ENCODE data around the gene KIF19. TPM values are rescaled to one million over a fixed set of nuclear protein-coding genes. Genes with fewer than 3 reads are reported as not detected.
A peak's percentile ranks its signal among the peaks of the same experiment; 100 is the strongest.

The KIF19 gene
- polyA plus RNA-seq, 1 donor (not counting 4 experiments of a cell fraction or from before 2014, with no cell fraction given) = not detected

- H2AFZ ChIP-seq (ENCODE audit: control insufficient read depth, low read length) = no peak overlapping the region
- H3K27me3 ChIP-seq (ENCODE audit: control insufficient read depth, extremely low read depth, insufficient read depth, low read length) = no peaks in the 10 kb centered on the region
- no peaks in the 10 kb centered on the region for H3K36me3 ChIP-seq (ENCODE audit: control insufficient read depth in 2 of 2, extremely low read depth in 1 of 2, insufficient read depth in 2 of 2, low read length in 2 of 2)
- H3K9me1 ChIP-seq (ENCODE audit: control insufficient read depth, extremely low read depth, insufficient read depth, low read length) = no peaks in the 10 kb centered on the region
- no peak for DNase-seq (ENCODE audit: low read depth, low spot score)
- no peaks in the 10 kb centered on the region for H3K9me3 ChIP-seq (ENCODE audit: control insufficient read depth, low read depth, low read length)
- no peaks in the 10 kb centered on the region for H3K79me2 ChIP-seq (ENCODE audit: control insufficient read depth, insufficient read depth, low read length)
- dilution Hi-C loops (cut with MboI; ENCODE audit: extremely low pct_ligation_motif_present, low sequenced_read_pairs) = no loop called here
- H3K4me1 ChIP-seq (ENCODE audit: control insufficient read depth, extremely low read depth, insufficient read depth, low read length) = peaks cover 23% of the 10 kb centered on the region
- no peak overlapping the region for H3K4me2 ChIP-seq (ENCODE audit: control insufficient read depth, extremely low read depth, insufficient read depth, low read depth, low read length)
- no peak overlapping the region for H3K9ac ChIP-seq (ENCODE audit: control insufficient read depth, extremely low read depth, insufficient read depth, low read length)
- TF ChIP-seq, protein P1, sequence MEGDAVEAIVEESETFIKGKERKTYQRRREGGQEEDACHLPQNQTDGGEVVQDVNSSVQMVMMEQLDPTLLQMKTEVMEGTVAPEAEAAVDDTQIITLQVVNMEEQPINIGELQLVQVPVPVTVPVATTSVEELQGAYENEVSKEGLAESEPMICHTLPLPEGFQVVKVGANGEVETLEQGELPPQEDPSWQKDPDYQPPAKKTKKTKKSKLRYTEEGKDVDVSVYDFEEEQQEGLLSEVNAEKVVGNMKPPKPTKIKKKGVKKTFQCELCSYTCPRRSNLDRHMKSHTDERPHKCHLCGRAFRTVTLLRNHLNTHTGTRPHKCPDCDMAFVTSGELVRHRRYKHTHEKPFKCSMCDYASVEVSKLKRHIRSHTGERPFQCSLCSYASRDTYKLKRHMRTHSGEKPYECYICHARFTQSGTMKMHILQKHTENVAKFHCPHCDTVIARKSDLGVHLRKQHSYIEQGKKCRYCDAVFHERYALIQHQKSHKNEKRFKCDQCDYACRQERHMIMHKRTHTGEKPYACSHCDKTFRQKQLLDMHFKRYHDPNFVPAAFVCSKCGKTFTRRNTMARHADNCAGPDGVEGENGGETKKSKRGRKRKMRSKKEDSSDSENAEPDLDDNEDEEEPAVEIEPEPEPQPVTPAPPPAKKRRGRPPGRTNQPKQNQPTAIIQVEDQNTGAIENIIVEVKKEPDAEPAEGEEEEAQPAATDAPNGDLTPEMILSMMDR (optimal IDR thresholded peaks at IDR 0.05 in 1 of 3, IDR thresholded peaks at IDR 0.05 in 1 of 3, conservative IDR thresholded peaks at IDR 0.05 in 1 of 3; ENCODE audit: extremely low read depth in 1 of 3, insufficient read depth in 2 of 3, low read length in 3 of 3) = no peak
- no peak for TF ChIP-seq EZH2 (IDR thresholded peaks at IDR 0.05; ENCODE audit: low read length)
- no peak overlapping the region for H3K27ac ChIP-seq (ENCODE audit: control insufficient read depth, insufficient read depth, low read length)
- FAIRE-seq = no peak
- H4K20me1 ChIP-seq (ENCODE audit: control insufficient read depth, extremely low read depth, insufficient read depth, low read length) = no peaks in the 10 kb centered on the region
- H3K4me3 ChIP-seq (ENCODE audit: control insufficient read depth in 2 of 3, extremely low read depth in 1 of 3, insufficient read depth in 2 of 3, low read depth in 1 of 3, low read length in 3 of 3) = no peak overlapping the region
Measured at GRCh38 chr17:74292495-74292894, 33.5 kb upstream of the KIF19 start.

DNA sequence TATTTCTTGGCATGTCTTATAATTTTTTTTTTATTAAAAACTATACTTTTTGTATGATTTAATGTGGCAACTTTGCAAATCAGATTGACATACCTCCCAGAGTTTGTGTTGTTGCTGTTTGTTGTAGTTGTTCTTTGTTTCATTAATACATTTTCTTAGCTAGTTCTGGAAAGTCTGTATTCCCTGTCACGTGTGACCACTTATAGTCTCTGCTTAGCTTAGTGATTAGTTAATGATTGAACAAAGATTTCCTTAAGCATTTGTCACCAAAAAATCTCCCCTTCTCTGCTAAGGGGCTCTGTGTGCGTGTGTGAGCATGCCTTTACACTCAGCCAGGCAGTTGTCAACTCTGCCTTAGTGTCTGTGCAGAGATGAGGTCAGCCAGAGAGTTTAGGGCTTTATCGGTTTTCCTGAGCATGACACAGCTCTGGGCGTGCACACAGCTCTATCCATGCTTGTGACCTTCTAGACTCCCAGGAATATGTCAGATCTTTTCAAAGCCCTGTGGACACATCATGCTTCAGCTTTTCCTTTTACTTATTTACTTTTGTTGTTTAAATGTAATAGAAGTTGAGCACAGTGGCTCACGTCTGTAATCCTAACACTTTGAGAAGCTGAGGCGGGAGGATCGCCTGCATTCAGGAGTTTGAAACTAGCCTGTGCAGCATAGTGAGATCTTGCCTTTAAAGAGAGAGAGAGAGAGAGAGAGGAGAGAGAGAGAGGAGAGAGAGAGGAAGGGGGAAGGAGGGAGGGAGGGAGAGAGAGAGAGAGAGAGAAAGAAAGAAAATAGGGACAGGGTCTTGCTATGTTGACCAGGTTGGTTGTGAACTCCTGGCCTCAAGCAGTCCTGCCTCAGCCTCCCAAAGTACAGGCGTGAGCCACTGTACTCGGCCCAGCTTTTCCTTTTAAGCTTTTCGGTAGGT lies 30.1 kb upstream of the KIF19 start:
- no peak overlapping the region for H3K4me3 ChIP-seq (ENCODE audit: control insufficient read depth in 2 of 3, extremely low read depth in 1 of 3, insufficient read depth in 2 of 3, low read depth in 1 of 3, low read length in 3 of 3)
- no peak for TF ChIP-seq EZH2 (IDR thresholded peaks at IDR 0.05; ENCODE audit: low read length)
- TF ChIP-seq, protein P1 (optimal IDR thresholded peaks at IDR 0.05 in 1 of 3, IDR thresholded peaks at IDR 0.05 in 1 of 3, conservative IDR thresholded peaks at IDR 0.05 in 1 of 3; ENCODE audit: extremely low read depth in 1 of 3, insufficient read depth in 2 of 3, low read length in 3 of 3) = no peak
- H3K79me2 ChIP-seq (ENCODE audit: control insufficient read depth, insufficient read depth, low read length) = no peaks in the 10 kb centered on the region
- FAIRE-seq = peak; percentile 17
- H3K4me1 ChIP-seq (ENCODE audit: control insufficient read depth, extremely low read depth, insufficient read depth, low read length) = peaks cover 17% of the 10 kb centered on the region
- H3K9me1 ChIP-seq (ENCODE audit: control insufficient read depth, extremely low read depth, insufficient read depth, low read length) = no peaks in the 10 kb centered on the region
- DNase-seq (ENCODE audit: low read depth, low spot score) = no peak
- no peaks in the 10 kb centered on the region for H3K36me3 ChIP-seq (ENCODE audit: control insufficient read depth in 2 of 2, extremely low read depth in 1 of 2, insufficient read depth in 2 of 2, low read length in 2 of 2)
- H3K9ac ChIP-seq (ENCODE audit: control insufficient read depth, extremely low read depth, insufficient read depth, low read length) = no peak overlapping the region
- no peak overlapping the region for H3K27ac ChIP-seq (ENCODE audit: control insufficient read depth, insufficient read depth, low read length)
- H3K4me2 ChIP-seq (ENCODE audit: control insufficient read depth, extremely low read depth, insufficient read depth, low read depth, low read length) = peak overlapping the region; percentile 9
- H3K9me3 ChIP-seq (ENCODE audit: control insufficient read depth, low read depth, low read length) = no peaks in the 10 kb centered on the region
- dilution Hi-C loops (cut with MboI; ENCODE audit: extremely low pct_ligation_motif_present, low sequenced_read_pairs) = no loop called here
- H2AFZ ChIP-seq (ENCODE audit: control insufficient read depth, low read length) = no peak overlapping the region
- H3K27me3 ChIP-seq (ENCODE audit: control insufficient read depth, extremely low read depth, insufficient read depth, low read length) = no peaks in the 10 kb centered on the region
- H4K20me1 ChIP-seq (ENCODE audit: control insufficient read depth, extremely low read depth, insufficient read depth, low read length) = no peaks in the 10 kb centered on the region
